K562 (cell line): ENCODE data around the gene SPAG17. TPM values are rescaled to one million over a fixed set of nuclear protein-coding genes. Genes with fewer than 3 reads are reported as not detected.
A peak's percentile ranks its signal among the peaks of the same experiment; 100 is the strongest.

Experiments
- ATF7 ChIP-seq: fragments of 450-650 bp; IDR thresholded peaks from 2 replicates; pipeline ENCODE4 v1.7.1; 2014; ENCODE audit warnings: mild to moderate bottlenecking, moderate library complexity
- CHD4 ChIP-seq: fragments of 200-600 bp; sonication (generic); IDR thresholded peaks from 3 replicates; pipeline ENCODE4 v1.6.1; 2012; ENCODE audit warnings: low read depth, mild to moderate bottlenecking, mixed read lengths, low read length, inconsistent platforms; ENCODE audit not compliant: insufficient read depth, insufficient replicate concordance, poor library complexity, severe bottlenecking
- EP400 ChIP-seq: fragments of 450-650 bp; IDR thresholded peaks from 2 replicates; pipeline ENCODE4 v1.6.1; 2017; ENCODE audit warnings: antibody characterized with exemption, mild to moderate bottlenecking, moderate library complexity
- FIP1L1 ChIP-seq: fragments of 200-400 bp; formaldehyde crosslinking; IDR thresholded peaks from 2 replicates; pipeline ENCODE4 v1.6.1; 2018; ENCODE audit warnings: mild to moderate bottlenecking, low read depth, low read length; ENCODE audit not compliant: poor library complexity, severe bottlenecking
- FOXM1 ChIP-seq, 2 experiments: fragments of 450-650 bp in 1 of 2; sonication (generic) in 1 of 2; formaldehyde crosslinking in 1 of 2; IDR thresholded peaks; 2 replicates each; pipeline versions ENCODE4 v1.6.1 to v1.9.0; 2017 to 2022; ENCODE audit warnings: low read depth in 2 of 2, mild to moderate bottlenecking in 2 of 2, missing genetic modification reagents in 1 of 2, moderate library complexity in 1 of 2
- HNRNPLL ChIP-seq: fragments of 200-400 bp; formaldehyde crosslinking; IDR thresholded peaks from 2 replicates; pipeline ENCODE4 v1.6.1; 2017; ENCODE audit warnings: low read length, low read depth, mild to moderate bottlenecking; ENCODE audit not compliant: poor library complexity, severe bottlenecking
- KAT8 ChIP-seq: fragments of 450-650 bp; IDR thresholded peaks from 2 replicates; pipeline ENCODE4 v1.6.1; 2016; ENCODE audit warnings: low read depth, mild to moderate bottlenecking
- MAFF ChIP-seq: IDR thresholded peaks from 2 replicates; pipeline ENCODE4 v1.6.1; 2012; ENCODE audit warnings: low read length, improper control_type of control experiment
- MXI1 ChIP-seq: IDR thresholded peaks from 2 replicates; pipeline ENCODE4 v1.6.1; 2011; ENCODE audit warnings: low read depth, mild to moderate bottlenecking, improper control_type of control experiment, low read length
- NFIC ChIP-seq: fragments of 450-650 bp; IDR thresholded peaks from 2 replicates; pipeline ENCODE4 v1.6.1; 2017; ENCODE audit warnings: mild to moderate bottlenecking, inconsistent platforms
- SNAPC5 ChIP-seq: fragments of 250-450 bp; sonication (Bioruptor Pico); IDR thresholded peaks from 2 replicates; pipeline ENCODE4 v1.8.0; 2021; ENCODE audit warnings: moderate library complexity, mild to moderate bottlenecking, inconsistent platforms
- SNIP1 ChIP-seq: fragments of 450-650 bp; IDR thresholded peaks from 2 replicates; pipeline ENCODE4 v1.7.1; 2017; ENCODE audit warnings: low read depth, mild to moderate bottlenecking
- TBP ChIP-seq: optimal IDR thresholded peaks from 2 replicates; pipeline ENCODE3; 2011; ENCODE audit warnings: low read depth, low read length, improper control_type of control experiment
- THAP7 ChIP-seq: fragments of 250-450 bp; sonication (Bioruptor Pico); IDR thresholded peaks from 2 replicates; pipeline ENCODE4 v1.5.0; 2021
- YBX1 ChIP-seq: fragments of 450-650 bp; IDR thresholded peaks from 2 replicates; pipeline ENCODE4 v1.7.1; 2016; ENCODE audit warnings: mild to moderate bottlenecking
- ZBTB12 ChIP-seq: fragments of 250-450 bp; sonication (Bioruptor Pico); IDR thresholded peaks from 2 replicates; pipeline ENCODE4 v1.4.0; 2020
- ZFP91 ChIP-seq: sonication (generic); formaldehyde crosslinking; IDR thresholded peaks from 2 replicates; pipeline ENCODE4 v1.8.0; 2022; ENCODE audit warnings: mild to moderate bottlenecking, missing genetic modification reagents
- ZNF280A ChIP-seq: fragments of 450-650 bp; IDR thresholded peaks from 2 replicates; pipeline ENCODE4 v1.6.1; 2018; ENCODE audit warnings: mild to moderate bottlenecking, low read depth; ENCODE audit not compliant: partially characterized antibody
- ZNF655 ChIP-seq: fragments of 250-450 bp; sonication (Bioruptor Pico); IDR thresholded peaks from 2 replicates; pipeline ENCODE4 v1.5.0; 2021
- polyA plus RNA-seq, 8 experiments: library from polyadenylated mRNA; depleted of rRNA in 4 of 8; stranded (reverse) in 5 of 8; unstranded in 3 of 8; fragments of >200 nt; fragmentation: Nextera tagmentation in 2 of 8; fragmentation: Illumina TruSeq in 1 of 8; extraction: Ambion mirVana in 2 of 8; extraction: Trizol in 1 of 8; gene quantifications; 2 replicates each; pipeline versions ENCODE4 v1.2.1 to v1.2.3, GENCODE V29; 2011 to 2014; ENCODE audit warnings: inconsistent platforms in 1 of 8, missing spikeins in 1 of 8
- total RNA-seq, 7 experiments: library from RNA; depleted of rRNA in 6 of 7; stranded (reverse); fragments of >200 nt in 6 of 7; fragmentation: Illumina TruSeq in 2 of 7; extraction: Trizol in 2 of 7; gene quantifications; 2 replicates each; pipeline versions ENCODE4 v1.2.1 to v1.2.3, GENCODE V29; 2011 to 2021; ENCODE audit warnings: low replicate concordance in 1 of 7

Gene SPAG17
- total and polyA plus RNA-seq, 9 of the 15 experiments (the other 6 are each of a cell fraction or from before 2014, with no cell fraction given) = 0.07 to 2.1 (median 1.5) TPM

- TF ChIP-seq HNRNPLL (peak; percentile 60), TBP (peak; percentile 62), EP400 (peak; percentile 97), MXI1 (peak; percentile 95), ZNF280A (no peak), FIP1L1 (peak; percentile 58), MAFF (no peak), NFIC (no peak), ATF7 (peak; percentile 82; the same call in 1 of the 2 replicates), CHD4 (no peak), THAP7 (CRISPR knock-in tag) (no peak), KAT8 (no peak), SNAPC5 (no peak), YBX1 (no peak), FOXM1 (IDR thresholded peaks at IDR 0.05; ENCODE audit: low read depth) (no peak), FOXM1 (CRISPR knock-in tag; IDR thresholded peaks at IDR 0.05; ENCODE audit: low read depth) (no peak; the same call in 1 of the 2 replicates), ZNF655 (no peak), ZBTB12 (peak; percentile 65; the same call in 1 of the 2 replicates), SNIP1 (no peak), ZFP91 (CRISPR knock-in tag) (no peak; the same call in 1 of the 2 replicates)
Observed at GRCh38 chr1:117929343-117930172, 255.5 kb downstream of the SPAG17 start, which contains the start of the genes GDAP2 and WDR3 (continued).
